ENCODE measurements around the gene MAPT.

- TF ChIP-seq CTCF (IDR thresholded peaks at IDR 0.05) (no peak), POLR2A (IDR thresholded peaks at IDR 0.05) (no peak)
Measured at GRCh38 chr17:46031920-46032319, 137.6 kb downstream of the MAPT start.
